GM21515 (cell line): ENCODE data around the gene MAD2L2.

Experiments used
- ATAC-seq: cut with Tn5 transposase; IDR thresholded peaks from one replicate; pipeline ENCODE4 v1.9.1; 2021; ENCODE audit not compliant: unreplicated experiment

Gene MAD2L2

GRCh38 chr1:11681071-11681771 lies at the start of gene MAD2L2:
MAD2L2 (minus strand) TSS chr1:11681148; CDS start chr1:11680601, 547 bp downstream.
- ATAC-seq: peak; percentile 78

GRCh38 chr1:11730429-11730891 lies 49.5 kb upstream of the MAD2L2 start:
- ATAC-seq: no peak

- ATAC-seq: no peak
These were observed 48.8 kb upstream of the MAD2L2 start for GRCh38 chr1:11729498-11730428.

- ATAC-seq: no peak
These were observed 48.2 kb upstream of the MAD2L2 start for GRCh38 chr1:11729155-11729497.

GRCh38 chr1:11728126-11728806 lies 47.3 kb upstream of the MAD2L2 start:
- no peak for ATAC-seq

GRCh38 chr1:11727119-11727518 lies 46.2 kb upstream of the MAD2L2 start:
- ATAC-seq: no peak

GRCh38 chr1:11725616-11726015 lies 44.7 kb upstream of the MAD2L2 start:
- ATAC-seq: no peak

- no peak for ATAC-seq
These were observed 41.6 kb upstream of the MAD2L2 start for GRCh38 chr1:11722538-11722937.

GRCh38 chr1:11721311-11721710 lies 40.4 kb upstream of the MAD2L2 start:
- ATAC-seq: no peak

- ATAC-seq: no peak
These were observed 39.6 kb upstream of the MAD2L2 start for GRCh38 chr1:11720525-11720924.

GRCh38 chr1:11720033-11720376 lies 39.1 kb upstream of the MAD2L2 start:
- no peak for ATAC-seq

- ATAC-seq: peak; percentile 51
These were observed 38.5 kb upstream of the MAD2L2 start for GRCh38 chr1:11719313-11720032.

- ATAC-seq: no peak
These were observed 34.1 kb upstream of the MAD2L2 start for GRCh38 chr1:11714831-11715575.

GRCh38 chr1:11713095-11713494 lies 32.1 kb upstream of the MAD2L2 start:
- ATAC-seq: no peak

- ATAC-seq: no peak
These were observed 31.3 kb upstream of the MAD2L2 start for GRCh38 chr1:11712285-11712684.

GRCh38 chr1:11711490-11711889 lies 30.5 kb upstream of the MAD2L2 start:
- no peak for ATAC-seq

GRCh38 chr1:11708554-11709350 lies 27.8 kb upstream of the MAD2L2 start:
- ATAC-seq: no peak

- no peak for ATAC-seq
These were observed 26.8 kb upstream of the MAD2L2 start for GRCh38 chr1:11707621-11708276.

- ATAC-seq: no peak
These were observed 25.3 kb upstream of the MAD2L2 start for GRCh38 chr1:11706292-11706691.
